NCI-H748 treated with DMSO at 0.1 percent for 48 hours (cell line): ENCODE results near the gene CADM4.
"Not testable (repeated sequence)": the region's sequence is repeated elsewhere in the genome, so short reads cannot be mapped to it uniquely, and the experiment has no call there.

Experiments
- DNase-seq: peaks from one replicate; lab custom pipeline; 2025; lab: John Stamatoyannopoulos, UW

The CADM4 gene

GRCh38 chr19:43662487-43662886 is 22.8 kb upstream of the CADM4 start:
- DNase-seq = no peak

DNA sequence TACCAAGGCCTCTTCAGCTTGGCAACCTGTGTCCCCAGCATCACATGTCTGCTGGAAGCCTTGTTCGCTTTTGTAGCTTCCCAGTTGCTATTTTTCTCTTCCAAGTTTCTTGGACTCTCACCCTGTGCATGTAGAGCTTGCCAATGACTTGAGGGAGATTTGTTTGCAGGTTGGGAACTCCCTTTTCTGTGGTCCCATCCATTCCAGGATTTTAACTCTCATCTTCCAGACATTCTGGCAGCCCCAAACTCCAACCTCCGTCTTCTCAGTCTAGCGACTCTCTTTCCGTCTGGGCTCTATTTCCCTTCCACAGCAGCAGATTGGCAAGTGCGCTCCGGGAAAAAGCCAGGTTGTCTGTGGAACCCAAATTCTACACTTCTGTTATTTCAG is 21.3 kb upstream of the CADM4 start:
- DNase-seq = no peak

GRCh38 chr19:43660301-43660970 is 20.8 kb upstream of the CADM4 start:
- no peak for DNase-seq

DNA sequence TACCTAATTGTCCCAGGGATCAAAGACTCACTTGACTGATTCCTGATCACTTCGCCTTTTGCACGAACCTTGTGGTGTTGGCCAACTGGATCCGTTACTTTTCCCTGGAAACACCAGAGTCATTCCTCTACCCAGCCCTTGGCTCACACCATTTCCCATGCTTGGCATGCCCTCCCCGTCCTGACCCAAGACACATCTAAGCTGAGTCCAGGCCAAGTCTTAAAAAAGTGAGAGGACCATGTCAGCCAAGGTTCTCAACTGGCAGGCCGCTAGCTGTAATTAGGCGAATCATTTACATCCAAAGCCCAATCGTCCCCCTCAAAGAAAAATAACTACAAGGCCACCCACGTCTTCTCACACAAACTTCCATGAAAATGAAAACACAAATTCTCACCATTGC is 18.8 kb upstream of the CADM4 start:
- DNase-seq = no peak

DNA sequence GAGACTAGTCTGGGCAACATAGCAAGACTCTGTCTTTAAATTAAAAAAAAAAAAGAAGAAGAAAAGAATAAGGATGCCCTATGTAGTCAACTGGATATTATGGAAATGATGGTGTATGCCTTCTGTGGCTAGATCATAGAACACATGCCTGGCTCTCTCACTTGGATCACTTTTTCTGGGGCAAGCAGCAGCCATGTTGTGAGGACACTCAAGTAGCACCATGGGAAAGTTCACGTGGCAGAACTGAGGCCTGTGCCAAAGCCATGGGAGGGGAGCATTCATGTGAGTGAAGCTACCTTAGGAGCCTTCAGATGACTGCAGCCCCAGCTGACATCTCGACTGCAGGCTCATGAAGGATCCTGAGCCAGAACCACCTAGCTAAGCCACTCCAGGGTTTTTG is 18.4 kb upstream of the CADM4 start:
- DNase-seq = no peak

DNA sequence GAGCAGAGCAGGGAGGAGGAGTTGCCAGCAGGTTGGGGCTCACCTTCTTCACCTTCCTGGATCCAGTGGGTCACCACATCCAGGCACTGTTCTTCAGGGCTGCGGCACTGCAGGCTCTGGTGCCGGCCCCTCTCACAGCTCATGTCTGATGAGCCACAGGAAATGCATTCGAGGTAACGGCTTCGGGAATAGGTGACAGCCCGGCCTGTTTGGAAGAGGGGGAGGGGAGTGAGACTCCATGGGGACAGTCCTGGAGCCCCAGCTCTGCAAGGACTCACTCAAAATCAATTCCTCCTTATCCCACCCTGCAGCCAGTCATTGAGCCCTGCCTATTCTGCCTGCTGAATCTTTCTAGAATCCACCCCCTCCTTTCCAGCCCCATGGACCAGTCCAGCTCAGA is 16.8 kb upstream of the CADM4 start:
- DNase-seq = no peak

GRCh38 chr19:43652546-43652874 is 12.9 kb upstream of the CADM4 start:
- no peak for DNase-seq

DNA sequence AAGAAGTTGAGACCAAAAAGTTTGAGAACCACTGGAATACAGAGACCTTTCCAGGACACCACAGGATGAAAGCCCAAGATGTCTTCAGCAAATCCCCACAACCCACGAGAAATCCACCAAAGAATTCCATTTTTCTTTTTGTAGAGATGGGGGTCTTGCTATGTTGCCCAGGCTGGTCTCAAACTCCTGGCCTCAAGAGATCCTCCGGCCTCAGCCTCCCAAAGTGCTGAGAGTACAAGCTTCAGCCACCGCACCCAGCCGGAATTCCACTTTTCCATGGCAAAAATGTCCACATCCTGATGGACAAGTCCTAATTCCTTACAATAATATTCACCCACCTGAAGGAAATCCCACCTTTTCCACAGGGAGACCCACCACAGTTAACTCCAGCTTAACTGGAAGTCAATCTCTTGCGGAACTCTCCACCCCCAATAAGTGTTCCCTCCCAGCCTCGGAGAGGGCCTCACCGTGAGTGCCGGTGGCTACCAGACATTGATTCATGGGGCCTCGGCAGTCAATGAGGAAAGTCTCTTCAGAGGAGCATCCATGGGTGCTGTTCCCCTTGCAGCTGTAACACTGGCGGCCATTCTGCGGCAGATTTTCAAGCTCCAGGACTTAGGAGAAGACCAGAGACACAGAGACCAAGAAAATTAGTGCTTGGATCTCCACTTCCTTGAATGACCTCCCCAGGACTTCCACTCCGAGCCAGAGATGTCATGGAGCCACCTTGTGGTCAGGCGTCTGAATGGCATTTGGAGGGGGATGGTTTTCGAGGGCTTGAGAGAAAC is 12.3 kb upstream of the CADM4 start:
- peak; percentile 33 for DNase-seq

- DNase-seq = not testable (repeated sequence)
Measured at GRCh38 chr19:43650276-43650675, 10.6 kb upstream of the CADM4 start.

GRCh38 chr19:43649514-43649913 is 9.9 kb upstream of the CADM4 start:
- no peak for DNase-seq

DNA sequence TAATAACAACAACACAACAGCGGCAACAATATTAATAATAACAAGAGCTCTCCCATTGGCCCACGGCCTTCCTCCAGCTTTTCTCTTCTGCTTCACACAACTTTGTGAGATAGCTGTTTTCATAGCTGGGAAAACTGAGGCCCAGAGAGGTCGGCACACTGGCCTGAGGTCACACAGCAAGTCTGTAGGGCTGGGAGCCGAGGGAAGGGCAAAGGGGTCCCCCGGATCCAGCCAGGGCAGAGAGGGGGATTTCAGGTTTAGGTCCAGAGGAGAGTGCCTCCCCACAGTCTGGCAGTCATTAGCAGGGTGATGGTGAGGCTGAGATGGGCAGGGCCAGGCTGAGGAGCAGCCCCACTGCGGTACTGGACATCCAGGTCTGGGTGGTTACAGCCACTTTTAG is 9.0 kb upstream of the CADM4 start:
- DNase-seq = no peak

- DNase-seq = no peak
Measured at GRCh38 chr19:43644181-43644580, 4.5 kb upstream of the CADM4 start.

- no peak for DNase-seq
Measured at GRCh38 chr19:43643326-43643725, 3.7 kb upstream of the CADM4 start.

DNA sequence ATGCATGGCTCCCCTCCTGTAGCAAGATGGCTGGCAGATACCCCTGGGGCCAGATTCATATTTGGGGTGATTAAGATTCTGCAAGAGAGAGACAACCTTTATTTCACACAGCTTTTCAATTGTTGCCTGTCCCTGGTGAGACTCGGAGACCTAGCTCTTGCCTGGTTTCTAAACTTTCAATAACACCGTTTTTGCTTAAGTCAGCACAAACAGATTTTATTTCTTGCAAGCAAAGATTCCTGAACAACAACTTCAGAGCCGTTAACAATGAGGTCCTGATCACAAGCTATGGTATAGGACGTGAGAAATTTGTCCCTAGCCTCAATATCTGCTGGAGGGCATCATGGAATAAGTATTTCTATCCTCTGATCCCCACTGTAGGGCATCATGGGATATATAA is 2.9 kb upstream of the CADM4 start:
- no peak for DNase-seq

DNA sequence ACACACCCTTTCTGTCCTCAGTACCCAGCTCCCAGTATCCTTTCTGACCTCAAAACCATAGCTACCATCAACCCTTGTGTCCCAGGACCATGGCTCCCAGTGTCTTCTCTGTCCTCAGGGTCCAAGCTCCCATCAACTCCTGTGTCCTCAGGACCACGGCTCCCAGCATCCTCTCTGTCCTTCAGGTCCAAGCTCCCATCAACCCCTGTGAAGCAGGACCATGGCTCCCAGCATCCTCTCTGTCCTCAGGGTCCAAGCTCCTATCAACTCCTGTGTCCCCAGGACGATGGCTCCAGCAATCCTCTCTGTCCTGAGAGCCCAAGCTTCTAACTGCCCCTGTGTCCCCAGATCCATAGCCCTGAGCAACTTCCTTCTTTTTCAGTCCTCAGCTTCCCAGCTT is 1.7 kb upstream of the CADM4 start:
- no peak for DNase-seq

GRCh38 chr19:43640424-43640757 is 741 bp upstream of the CADM4 start:
- DNase-seq = no peak

GRCh38 chr19:43638995-43639518 is 593 bp downstream of the CADM4 start:
- no peak for DNase-seq

- no peak for DNase-seq
Measured at GRCh38 chr19:43638214-43638994, 1.2 kb downstream of the CADM4 start.

- no peak for DNase-seq
Measured at GRCh38 chr19:43636121-43636683, 3.4 kb downstream of the CADM4 start.

DNA sequence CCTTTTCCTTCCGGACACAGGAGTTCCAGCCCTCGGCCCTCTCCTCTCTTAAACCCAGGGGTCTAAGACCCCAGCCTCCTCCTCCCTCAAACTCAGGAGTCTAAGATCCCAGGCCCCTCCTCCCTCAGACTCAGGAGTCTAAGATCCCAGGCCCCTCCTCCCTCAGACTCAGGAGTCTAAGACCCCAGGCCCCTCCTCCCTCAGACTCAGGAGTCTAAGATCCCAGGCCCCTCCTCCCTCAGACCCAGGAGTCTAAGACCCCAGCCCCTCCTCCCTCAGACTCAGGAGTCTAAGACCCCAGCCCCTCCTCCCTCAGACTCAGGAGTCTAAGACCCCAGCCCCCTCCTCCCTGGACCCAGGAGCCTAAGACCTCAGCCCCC is 4.1 kb downstream of the CADM4 start:
- not testable (repeated sequence) for DNase-seq

- no peak for DNase-seq
Measured at GRCh38 chr19:43634872-43635560, 4.6 kb downstream of the CADM4 start.

- no peak for DNase-seq
Measured at GRCh38 chr19:43634506-43634871, 5.2 kb downstream of the CADM4 start.
